HG03558 (cell line): Measurements from ENCODE around the gene OR6C2.
"Not testable (repeated sequence)": the region's sequence is repeated elsewhere in the genome, so short reads cannot be mapped to it uniquely, and the experiment has no call there.

Experiments used
- ATAC-seq: cut with Tn5 transposase; IDR thresholded peaks from one replicate; pipeline ENCODE4 v1.9.1; 2021; ENCODE audit warnings: moderate number of reproducible peaks; ENCODE audit not compliant: unreplicated experiment; ENCODE audit errors: extremely low read depth

Gene OR6C2

GRCh38 chr12:55443776-55444175 lies at the start of gene OR6C2:
TSS of gene OR6C2 (plus strand) at chr12:55444076. CDS start at chr12:55452214, 8,138 bp downstream.
- ATAC-seq = no peak

GRCh38 chr12:55396326-55396725 lies 47.5 kb upstream of the OR6C2 start:
- ATAC-seq = no peak

- no peak for ATAC-seq
Measured at GRCh38 chr12:55400229-55400628, 43.6 kb upstream of the OR6C2 start, which contains the start of gene OR6C65. TSS of gene OR6C65 (plus strand) at chr12:55400529. CDS start at chr12:55400529, 0 bp downstream.

- ATAC-seq = no peak
Measured at GRCh38 chr12:55407866-55408265, 36.0 kb upstream of the OR6C2 start.

GRCh38 chr12:55409133-55409532 lies 34.7 kb upstream of the OR6C2 start:
- ATAC-seq = not testable (repeated sequence)

GRCh38 chr12:55412138-55412537 lies 31.7 kb upstream of the OR6C2 start:
- not testable (repeated sequence) for ATAC-seq

- not testable (repeated sequence) for ATAC-seq
Measured at GRCh38 chr12:55413498-55414388, 30.1 kb upstream of the OR6C2 start.

GRCh38 chr12:55414396-55414823 lies 29.5 kb upstream of the OR6C2 start:
- not testable (repeated sequence) for ATAC-seq

GRCh38 chr12:55414889-55415288 lies 29.0 kb upstream of the OR6C2 start:
- ATAC-seq = not testable (repeated sequence)

- ATAC-seq = no peak
Measured at GRCh38 chr12:55416961-55417360, 26.9 kb upstream of the OR6C2 start.

GRCh38 chr12:55420307-55420962 lies 23.4 kb upstream of the OR6C2 start:
- ATAC-seq = no peak

- ATAC-seq = no peak
Measured at GRCh38 chr12:55425954-55426353, 17.9 kb upstream of the OR6C2 start, which contains the start of gene OR6C76. TSS of gene OR6C76 (plus strand) at chr12:55426254. CDS start at chr12:55426254, 0 bp downstream.

GRCh38 chr12:55428331-55429243 lies 15.3 kb upstream of the OR6C2 start:
- ATAC-seq = no peak

- ATAC-seq = not testable (repeated sequence)
Measured at GRCh38 chr12:55441233-55441632, 2.6 kb upstream of the OR6C2 start.

- ATAC-seq = no peak
Measured at GRCh38 chr12:55445357-55445756, 1.5 kb downstream of the OR6C2 start.

- ATAC-seq = no peak
Measured at GRCh38 chr12:55446326-55446725, 2.5 kb downstream of the OR6C2 start.

- ATAC-seq = no peak
Measured at GRCh38 chr12:55448825-55449224, 4.9 kb downstream of the OR6C2 start.

GRCh38 chr12:55464926-55465325 lies 21.1 kb downstream of the OR6C2 start:
- ATAC-seq = not testable (repeated sequence)

GRCh38 chr12:55467836-55468235 lies 24.0 kb downstream of the OR6C2 start:
- no peak for ATAC-seq

GRCh38 chr12:55469291-55469690 lies 25.4 kb downstream of the OR6C2 start:
- ATAC-seq = no peak
